Stimulated activated naive CD4-positive, alpha-beta T cell (primary cell): Measurements from ENCODE around the gene SHF.

Source experiments
- DNase-seq, 6 experiments: peaks; one replicate each; lab custom pipeline; 2025; lab: John Stamatoyannopoulos, UW

SHF gene

GRCh38 chr15:45169608-45170480 is 17.9 kb downstream of the SHF start:
- no peak for DNase-seq

- no peak for DNase-seq
These were observed 18.8 kb downstream of the SHF start for GRCh38 chr15:45168751-45169551.

GRCh38 chr15:45168286-45168685 is 19.5 kb downstream of the SHF start:
- DNase-seq: no peak

GRCh38 chr15:45167631-45168205 is 20.0 kb downstream of the SHF start:
- DNase-seq: no peak

GRCh38 chr15:45166834-45167630 is 20.7 kb downstream of the SHF start:
- DNase-seq: peak; percentile 61 to 87 (median 71)

GRCh38 chr15:45165536-45165935 is 22.2 kb downstream of the SHF start:
- DNase-seq: no peak

GRCh38 chr15:45164914-45165313 is 22.9 kb downstream of the SHF start:
- DNase-seq: no peak

GRCh38 chr15:45163508-45163856 is 24.3 kb downstream of the SHF start:
- no peak for DNase-seq

GRCh38 chr15:45162771-45163507 is 24.8 kb downstream of the SHF start:
- DNase-seq: peak in 5 of 6 experiments; percentile 16 to 45 (median 39)

- DNase-seq: no peak
These were observed 26.1 kb downstream of the SHF start for GRCh38 chr15:45161666-45162065.

- DNase-seq: no peak
These were observed 29.8 kb downstream of the SHF start for GRCh38 chr15:45157974-45158373.

- DNase-seq: no peak
These were observed 30.9 kb downstream of the SHF start for GRCh38 chr15:45156744-45157455.

GRCh38 chr15:45155739-45156138 is 32.0 kb downstream of the SHF start:
- DNase-seq: no peak

GRCh38 chr15:45151998-45152828 is 35.6 kb downstream of the SHF start:
- no peak for DNase-seq

GRCh38 chr15:45150997-45151396 is 36.8 kb downstream of the SHF start:
- no peak for DNase-seq

GRCh38 chr15:45150481-45150880 is 37.3 kb downstream of the SHF start:
- DNase-seq: no peak

- no peak for DNase-seq
These were observed 38.7 kb downstream of the SHF start for GRCh38 chr15:45149060-45149459.

- DNase-seq: no peak
These were observed 39.4 kb downstream of the SHF start for GRCh38 chr15:45148076-45149059.
